ENCODE results near the gene TMEM223. TPM values are rescaled to one million over a fixed set of nuclear protein-coding genes. Genes with fewer than 3 reads are reported as not detected.
A peak's percentile ranks its signal among the peaks of the same experiment; 100 is the strongest.

The TMEM223 gene
- total and polyA plus RNA-seq, 9 of the 15 experiments (the other 6 are each of a cell fraction or from before 2014, with no cell fraction given) = 5.9 to 34.5 (median 19.6) TPM

DNA sequence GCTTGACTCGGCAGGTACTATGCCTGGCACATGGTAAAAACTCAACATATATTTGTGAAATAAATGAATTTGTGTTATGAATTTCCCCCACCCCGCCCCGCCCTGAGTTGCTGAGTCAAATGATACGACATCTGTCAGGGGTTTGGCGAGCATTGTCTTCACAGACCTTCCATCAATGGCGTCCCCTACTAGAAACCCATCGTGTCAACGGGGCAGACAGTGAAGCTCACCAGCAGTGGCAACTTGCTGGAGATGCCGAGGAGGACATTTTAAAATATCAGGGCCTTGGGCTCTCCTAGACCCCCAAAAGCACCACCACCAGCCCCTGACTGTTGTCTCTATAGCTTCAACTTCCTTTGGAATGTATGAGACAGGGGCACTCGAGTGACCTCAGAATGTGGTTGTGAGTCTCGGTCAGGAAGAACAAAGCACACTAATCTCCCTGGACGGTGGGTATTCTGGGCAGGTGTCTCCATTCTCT lies 14.2 kb upstream of the TMEM223 start:
- ChIA-PET CTCF (ENCODE audit: low intra/inter-chr PET ratio) (no interaction called here), POLR2A (interaction anchor here (0.6 to 3.5 kb wide), 17 partner anchors 9 to 1280 kb away, joined by 3 to 40 read pairs (median 8); partner anchors contain the start of genes LRRN4CL, STX5, TUT1 and WDR74)
- H3K4me2 ChIP-seq (ENCODE audit: insufficient read depth, low read length) = peak overlapping the region; percentile 97
- DNase-seq (ENCODE audit: extremely low read depth in 1 of 4, low spot score in 3 of 4) (peak; percentile 29 to 63 (median 44)), FAIRE-seq (peak; percentile 6), ATAC-seq (peak; percentile 51)
- H3K9me3 ChIP-seq (replicated peaks; ENCODE audit: control insufficient read depth, insufficient read depth, low read depth, low read length) = no peaks in the 10 kb centered on the region
- peak overlapping the region; percentile 79 for H2AFZ ChIP-seq (ENCODE audit: low read depth, low read length)
- peaks cover 28% of the 10 kb centered on the region for H3K79me2 ChIP-seq (ENCODE audit: control insufficient read depth, insufficient read depth, low read length)
- H3K27me3 ChIP-seq (ENCODE audit: control insufficient read depth in 2 of 2, insufficient read depth in 2 of 2, low read length in 2 of 2) = no peaks in the 10 kb centered on the region
- H3K9me1 ChIP-seq (ENCODE audit: control insufficient read depth, insufficient read depth, low read length) = no peaks in the 10 kb centered on the region
- H3K27ac ChIP-seq (ENCODE audit: extremely low read depth, low read depth, low read length) = peak overlapping the region; percentile 72
- intact Hi-C loops (cut with micrococcal nuclease) (loop anchor here (1.0 to 5.0 kb wide), 3 partner anchors 25 to 56 kb away; no protein-coding TSS in a partner anchor), in situ Hi-C loops (cut with MboI) (no loop called here)
- BruUV-seq (replicated peaks) = no TSS peak
- peaks cover 9% of the 10 kb centered on the region; the same call in 1 of the 2 replicates for H4K20me1 ChIP-seq (replicated peaks; ENCODE audit: control insufficient read depth, insufficient read depth, low read length)
- 4% methylated on average over 11 of the region's 12 CpGs for WGBS (ENCODE audit: insufficient coverage, low coverage, missing lambda C conversion rate)
- peaks cover 32% of the 10 kb centered on the region for H3K36me3 ChIP-seq (ENCODE audit: control insufficient read depth, insufficient read depth, low read length)
- H3K4me3 ChIP-seq = peak overlapping the region; percentile 94
- H3K9ac ChIP-seq (ENCODE audit: insufficient read depth in 1 of 2, low read depth in 2 of 2, low read length in 2 of 2) = peak overlapping the region; percentile 90 to 97; a peak in 3 of 4 replicates
- H3K4me1 ChIP-seq (replicated peaks in 1 of 2; ENCODE audit: control insufficient read depth in 2 of 2, insufficient read depth in 2 of 2, low read length in 2 of 2) = peaks cover 11 to 19% of the 10 kb centered on the region in 2 experiments; a peak in 4 of 5 replicates
- TF ChIP-seq, protein P1, sequence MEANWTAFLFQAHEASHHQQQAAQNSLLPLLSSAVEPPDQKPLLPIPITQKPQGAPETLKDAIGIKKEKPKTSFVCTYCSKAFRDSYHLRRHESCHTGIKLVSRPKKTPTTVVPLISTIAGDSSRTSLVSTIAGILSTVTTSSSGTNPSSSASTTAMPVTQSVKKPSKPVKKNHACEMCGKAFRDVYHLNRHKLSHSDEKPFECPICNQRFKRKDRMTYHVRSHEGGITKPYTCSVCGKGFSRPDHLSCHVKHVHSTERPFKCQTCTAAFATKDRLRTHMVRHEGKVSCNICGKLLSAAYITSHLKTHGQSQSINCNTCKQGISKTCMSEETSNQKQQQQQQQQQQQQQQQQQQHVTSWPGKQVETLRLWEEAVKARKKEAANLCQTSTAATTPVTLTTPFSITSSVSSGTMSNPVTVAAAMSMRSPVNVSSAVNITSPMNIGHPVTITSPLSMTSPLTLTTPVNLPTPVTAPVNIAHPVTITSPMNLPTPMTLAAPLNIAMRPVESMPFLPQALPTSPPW (CRISPR knock-in tag; IDR thresholded peaks at IDR 0.05) = 0 out of 2 replicates have a peak, but pooled peaks have one; percentile 9
- no peak for TF ChIP-seq SMC3 (conservative IDR thresholded peaks at IDR 0.05; ENCODE audit: insufficient read depth, low read depth, low read length)
- TF ChIP-seq NCOR1 (IDR thresholded peaks at IDR 0.05) = no peak
- no peak for TF ChIP-seq BDP1 (IDR thresholded peaks at IDR 0.05; ENCODE audit: insufficient read depth, insufficient read length)
- TF ChIP-seq GATA2 (CRISPR knock-in tag; IDR thresholded peaks at IDR 0.05) = no peak
- no peak for TF ChIP-seq ZNF274 (IDR thresholded peaks at IDR 0.05; ENCODE audit: borderline replicate concordance, low read depth, low read length)
- TF ChIP-seq SAP30 (IDR thresholded peaks at IDR 0.05; ENCODE audit: borderline replicate concordance, insufficient read depth, low read depth, low read length, poor library complexity, severe bottlenecking) = peak; percentile 37
- TF ChIP-seq YY1 (IDR thresholded peaks at IDR 0.05; ENCODE audit: borderline replicate concordance in 1 of 3, control insufficient read depth in 1 of 3, extremely low read depth in 1 of 3, insufficient read depth in 3 of 3, insufficient read length in 1 of 3, insufficient replicate concordance in 2 of 3, low read depth in 1 of 3, low read length in 2 of 3) = peak in 2 of 3 experiments; percentile 65 to 83
- TF ChIP-seq CBFA2T3 (IDR thresholded peaks at IDR 0.05) = no peak
- TF ChIP-seq KLF13 (tag; IDR thresholded peaks at IDR 0.05; ENCODE audit: borderline replicate concordance, low read depth) = no peak
- 0 out of 2 replicates have a peak, but pooled peaks have one; percentile 1 for TF ChIP-seq NFRKB (IDR thresholded peaks at IDR 0.05; ENCODE audit: low read depth)
- TF ChIP-seq, protein P2, sequence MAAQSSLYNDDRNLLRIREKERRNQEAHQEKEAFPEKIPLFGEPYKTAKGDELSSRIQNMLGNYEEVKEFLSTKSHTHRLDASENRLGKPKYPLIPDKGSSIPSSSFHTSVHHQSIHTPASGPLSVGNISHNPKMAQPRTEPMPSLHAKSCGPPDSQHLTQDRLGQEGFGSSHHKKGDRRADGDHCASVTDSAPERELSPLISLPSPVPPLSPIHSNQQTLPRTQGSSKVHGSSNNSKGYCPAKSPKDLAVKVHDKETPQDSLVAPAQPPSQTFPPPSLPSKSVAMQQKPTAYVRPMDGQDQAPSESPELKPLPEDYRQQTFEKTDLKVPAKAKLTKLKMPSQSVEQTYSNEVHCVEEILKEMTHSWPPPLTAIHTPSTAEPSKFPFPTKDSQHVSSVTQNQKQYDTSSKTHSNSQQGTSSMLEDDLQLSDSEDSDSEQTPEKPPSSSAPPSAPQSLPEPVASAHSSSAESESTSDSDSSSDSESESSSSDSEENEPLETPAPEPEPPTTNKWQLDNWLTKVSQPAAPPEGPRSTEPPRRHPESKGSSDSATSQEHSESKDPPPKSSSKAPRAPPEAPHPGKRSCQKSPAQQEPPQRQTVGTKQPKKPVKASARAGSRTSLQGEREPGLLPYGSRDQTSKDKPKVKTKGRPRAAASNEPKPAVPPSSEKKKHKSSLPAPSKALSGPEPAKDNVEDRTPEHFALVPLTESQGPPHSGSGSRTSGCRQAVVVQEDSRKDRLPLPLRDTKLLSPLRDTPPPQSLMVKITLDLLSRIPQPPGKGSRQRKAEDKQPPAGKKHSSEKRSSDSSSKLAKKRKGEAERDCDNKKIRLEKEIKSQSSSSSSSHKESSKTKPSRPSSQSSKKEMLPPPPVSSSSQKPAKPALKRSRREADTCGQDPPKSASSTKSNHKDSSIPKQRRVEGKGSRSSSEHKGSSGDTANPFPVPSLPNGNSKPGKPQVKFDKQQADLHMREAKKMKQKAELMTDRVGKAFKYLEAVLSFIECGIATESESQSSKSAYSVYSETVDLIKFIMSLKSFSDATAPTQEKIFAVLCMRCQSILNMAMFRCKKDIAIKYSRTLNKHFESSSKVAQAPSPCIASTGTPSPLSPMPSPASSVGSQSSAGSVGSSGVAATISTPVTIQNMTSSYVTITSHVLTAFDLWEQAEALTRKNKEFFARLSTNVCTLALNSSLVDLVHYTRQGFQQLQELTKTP (IDR thresholded peaks at IDR 0.05; ENCODE audit: low read depth in 1 of 2, partially characterized antibody in 2 of 2) = peak in 1 of 2 experiments; percentile 11
- TF ChIP-seq, protein P3, sequence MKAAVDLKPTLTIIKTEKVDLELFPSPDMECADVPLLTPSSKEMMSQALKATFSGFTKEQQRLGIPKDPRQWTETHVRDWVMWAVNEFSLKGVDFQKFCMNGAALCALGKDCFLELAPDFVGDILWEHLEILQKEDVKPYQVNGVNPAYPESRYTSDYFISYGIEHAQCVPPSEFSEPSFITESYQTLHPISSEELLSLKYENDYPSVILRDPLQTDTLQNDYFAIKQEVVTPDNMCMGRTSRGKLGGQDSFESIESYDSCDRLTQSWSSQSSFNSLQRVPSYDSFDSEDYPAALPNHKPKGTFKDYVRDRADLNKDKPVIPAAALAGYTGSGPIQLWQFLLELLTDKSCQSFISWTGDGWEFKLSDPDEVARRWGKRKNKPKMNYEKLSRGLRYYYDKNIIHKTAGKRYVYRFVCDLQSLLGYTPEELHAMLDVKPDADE (conservative IDR thresholded peaks at IDR 0.05; ENCODE audit: control insufficient read depth, low read depth, low read length) = no peak
- TF ChIP-seq BHLHE40 (IDR thresholded peaks at IDR 0.05; ENCODE audit: low read length) = no peak

Data from K562 (cell line).